ENCODE results near the gene TNPO1. TPM values are rescaled to one million over a fixed set of nuclear protein-coding genes. Genes with fewer than 3 reads are reported as not detected.

Gene TNPO1
- total RNA-seq, 1 experiment from 2014 or later, result 148 TPM

GRCh38 chr5:72784129-72784528 lies 32.3 kb upstream of the TNPO1 start:
- Mint-ChIP-seq H3K4me1 (ENCODE audit: low read depth, unreplicated experiment) (peaks cover 8% of the 10 kb centered on the region), H3K4me3 (ENCODE audit: unreplicated experiment) (no peak overlapping the region), H3K36me3 (ENCODE audit: insufficient read depth, unreplicated experiment) (no peaks in the 10 kb centered on the region), H3K9me3 (ENCODE audit: unreplicated experiment) (peaks cover 10% of the 10 kb centered on the region), H3K27me3 (ENCODE audit: insufficient read depth, unreplicated experiment) (no peaks in the 10 kb centered on the region), H3K27ac (ENCODE audit: unreplicated experiment) (no peak overlapping the region)
- TF ChIP-seq CTCF (IDR thresholded peaks at IDR 0.05; ENCODE audit: insufficient read depth in 1 of 2, low read depth in 1 of 2, low read length in 1 of 2, severe bottlenecking in 1 of 2, unreplicated experiment in 1 of 2), result no peak
- no peak for DNase-seq
- Histone ChIP-seq H3K9me3 (peaks cover 3% of the 10 kb centered on the region; the same call in 1 of the 2 replicates), H3K36me3 (ENCODE audit: control insufficient read depth, insufficient read depth, low read length) (no peaks in the 10 kb centered on the region), H3K27me3 (replicated peaks; ENCODE audit: control insufficient read depth, insufficient read depth, low read length) (no peaks in the 10 kb centered on the region), H3K4me3 (ENCODE audit: low read depth, low read length) (no peak overlapping the region), H3K4me1 (peaks cover 10% of the 10 kb centered on the region)
- intact Hi-C loops (cut with micrococcal nuclease; ENCODE audit: unreplicated experiment), result no loop called here
- CTCF ChIA-PET, result no interaction called here
- BruUV-seq (replicated peaks), result no TSS peak
- POLR2A ChIA-PET, result no interaction called here

- DNase-seq, result no peak
- POLR2A ChIA-PET, result no interaction called here
- Mint-ChIP-seq H3K4me1 (ENCODE audit: low read depth, unreplicated experiment) (peaks cover 18% of the 10 kb centered on the region), H3K27ac (ENCODE audit: unreplicated experiment) (no peak overlapping the region), H3K27me3 (ENCODE audit: insufficient read depth, unreplicated experiment) (no peaks in the 10 kb centered on the region), H3K36me3 (ENCODE audit: insufficient read depth, unreplicated experiment) (no peaks in the 10 kb centered on the region), H3K4me3 (ENCODE audit: unreplicated experiment) (no peak overlapping the region), H3K9me3 (ENCODE audit: unreplicated experiment) (peaks cover 10% of the 10 kb centered on the region)
- BruUV-seq (replicated peaks), result no TSS peak
- no peak for TF ChIP-seq CTCF (IDR thresholded peaks at IDR 0.05; ENCODE audit: insufficient read depth in 1 of 2, low read depth in 1 of 2, low read length in 1 of 2, severe bottlenecking in 1 of 2, unreplicated experiment in 1 of 2)
- H3K27me3 ChIP-seq (replicated peaks; ENCODE audit: control insufficient read depth, insufficient read depth, low read length), result no peaks in the 10 kb centered on the region
- peaks cover 15% of the 10 kb centered on the region for H3K4me1 ChIP-seq
- CTCF ChIA-PET, result no interaction called here
- H3K9me3 ChIP-seq, result no peaks in the 10 kb centered on the region
- H3K4me3 ChIP-seq (ENCODE audit: low read depth, low read length), result no peak overlapping the region
- no peaks in the 10 kb centered on the region for H3K36me3 ChIP-seq (ENCODE audit: control insufficient read depth, insufficient read depth, low read length)
- intact Hi-C loops (cut with micrococcal nuclease; ENCODE audit: unreplicated experiment), result no loop called here
Measured at GRCh38 chr5:72785801-72786200, 30.7 kb upstream of the TNPO1 start.

GRCh38 chr5:72786676-72787075 lies 29.8 kb upstream of the TNPO1 start:
- peaks cover 15% of the 10 kb centered on the region for H3K4me1 ChIP-seq
- Mint-ChIP-seq H3K27me3 (ENCODE audit: insufficient read depth, unreplicated experiment) (no peaks in the 10 kb centered on the region), H3K4me3 (ENCODE audit: unreplicated experiment) (no peak overlapping the region), H3K27ac (ENCODE audit: unreplicated experiment) (no peak overlapping the region), H3K4me1 (ENCODE audit: low read depth, unreplicated experiment) (peaks cover 18% of the 10 kb centered on the region), H3K36me3 (ENCODE audit: insufficient read depth, unreplicated experiment) (no peaks in the 10 kb centered on the region), H3K9me3 (ENCODE audit: unreplicated experiment) (peaks cover 10% of the 10 kb centered on the region)
- no peak for TF ChIP-seq CTCF (IDR thresholded peaks at IDR 0.05; ENCODE audit: insufficient read depth in 1 of 2, low read depth in 1 of 2, low read length in 1 of 2, severe bottlenecking in 1 of 2, unreplicated experiment in 1 of 2)
- ChIA-PET POLR2A (no interaction called here), CTCF (no interaction called here)
- no peaks in the 10 kb centered on the region for H3K27me3 ChIP-seq (replicated peaks; ENCODE audit: control insufficient read depth, insufficient read depth, low read length)
- no peak overlapping the region for H3K4me3 ChIP-seq (ENCODE audit: low read depth, low read length)
- no peaks in the 10 kb centered on the region for H3K36me3 ChIP-seq (ENCODE audit: control insufficient read depth, insufficient read depth, low read length)
- no TSS peak for BruUV-seq (replicated peaks)
- DNase-seq, result no peak
- intact Hi-C loops (cut with micrococcal nuclease; ENCODE audit: unreplicated experiment), result no loop called here
- H3K9me3 ChIP-seq, result no peaks in the 10 kb centered on the region
